ENCODE measurements around the gene CCDC50.

- TF ChIP-seq CSRNP3 (CRISPR knock-in tag; IDR thresholded peaks at IDR 0.05) (no peak), OSR1 (CRISPR knock-in tag; IDR thresholded peaks at IDR 0.05) (no peak), ZNF565 (CRISPR knock-in tag; conservative IDR thresholded peaks at IDR 0.05; ENCODE audit: low read depth) (no peak), ARNTL (CRISPR knock-in tag; IDR thresholded peaks at IDR 0.05; ENCODE audit: borderline replicate concordance, low read depth) (no peak), CREB5 (CRISPR knock-in tag; IDR thresholded peaks at IDR 0.05; ENCODE audit: low read depth) (no peak), ESRRG (CRISPR knock-in tag; IDR thresholded peaks at IDR 0.05) (no peak)
Measured at GRCh38 chr3:191390580-191390979, 61.4 kb downstream of the CCDC50 start.

Measured in SK-N-SH treated with all-trans-retinoic acid at 6 μM for 48 hours (cell line).